Putamen (tissue), 1 donor: ENCODE measurements around the gene SMIM10L2A.
A peak's percentile ranks its signal among the peaks of the same experiment; 100 is the strongest.
"Not testable (repeated sequence)": the region's sequence is repeated elsewhere in the genome, so short reads cannot be mapped to it uniquely, and the experiment has no call there.

Experiments used
- DNase-seq: peaks from one replicate; pipeline ENCODE4 v3.0.0-alpha.2; 2016; ENCODE audit warnings: low spot score

The SMIM10L2A gene

GRCh38 chrX:135421932-135422809, at the start of gene SMIM10L2A:
SMIM10L2A (plus strand) TSS chrX:135421944; CDS start chrX:135422132, 188 bp downstream.
- no peak for DNase-seq

- DNase-seq: no peak
These were observed 48.4 kb upstream of the SMIM10L2A start for GRCh38 chrX:135373357-135373756.

GRCh38 chrX:135382260-135382659, 39.5 kb upstream of the SMIM10L2A start:
- DNase-seq: no peak

DNA sequence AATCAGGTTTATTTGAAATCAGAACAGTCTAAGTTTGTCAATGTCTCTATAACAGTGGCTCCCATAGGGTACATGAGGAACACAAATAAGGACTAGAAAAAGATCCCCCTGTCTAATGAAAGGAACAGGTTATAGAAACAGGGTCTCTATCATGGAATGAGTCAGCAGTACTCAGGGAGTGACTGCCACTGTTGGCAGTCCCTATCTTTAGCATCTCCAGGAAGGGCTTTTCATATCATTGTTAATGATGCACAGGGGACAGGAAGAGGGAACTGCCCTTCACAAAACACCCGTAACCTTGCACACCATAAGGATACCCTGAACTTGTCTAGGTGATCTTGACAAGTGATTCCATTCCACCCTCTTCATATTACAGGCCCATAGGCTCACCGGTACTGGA, 38.5 kb upstream of the SMIM10L2A start:
- no peak for DNase-seq

GRCh38 chrX:135384161-135384836, 37.4 kb upstream of the SMIM10L2A start:
- DNase-seq: no peak

- DNase-seq: no peak
These were observed 32.9 kb upstream of the SMIM10L2A start for GRCh38 chrX:135388841-135389240.

- DNase-seq: no peak
These were observed 32.5 kb upstream of the SMIM10L2A start for GRCh38 chrX:135389243-135389642.

DNA sequence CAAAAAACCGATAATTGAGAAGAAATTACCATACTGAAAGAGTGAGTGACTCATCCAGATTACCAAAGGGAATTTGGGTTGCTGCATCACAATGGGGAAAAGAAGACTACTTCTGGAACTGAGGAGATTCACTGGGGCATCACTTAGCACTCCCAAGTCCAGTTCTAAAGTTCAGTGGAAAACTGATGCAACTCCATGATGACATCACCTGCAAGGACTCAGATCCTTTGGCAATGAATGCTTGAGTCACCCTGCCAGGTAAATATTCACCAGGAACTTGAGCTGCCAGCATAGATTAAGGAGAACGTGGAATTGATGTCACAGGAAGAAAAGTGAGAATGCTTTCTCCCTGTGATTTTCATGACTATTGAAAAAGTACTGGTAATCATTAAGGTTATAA, 32.0 kb upstream of the SMIM10L2A start:
- no peak for DNase-seq

- DNase-seq: no peak
These were observed 30.0 kb upstream of the SMIM10L2A start for GRCh38 chrX:135391734-135392133.

DNA sequence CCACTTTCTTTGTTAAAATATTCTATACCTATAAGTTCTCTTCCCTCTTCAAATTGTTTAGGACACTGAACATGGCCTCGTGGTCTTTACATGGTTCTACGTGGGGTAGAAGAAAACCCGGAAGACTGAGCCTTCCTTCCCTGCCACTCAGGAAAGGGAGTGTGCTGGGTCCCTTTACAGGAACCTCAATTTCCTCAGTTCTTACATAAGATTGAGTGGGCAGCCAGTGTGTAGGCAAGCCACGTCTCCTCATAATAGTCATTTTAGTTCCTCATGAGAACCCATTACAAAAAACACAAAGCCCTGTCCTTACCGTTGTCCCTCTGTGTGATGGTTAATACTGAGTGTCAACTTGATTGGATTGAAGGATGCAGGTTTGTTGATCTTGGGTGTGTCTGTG, 28.7 kb upstream of the SMIM10L2A start:
- DNase-seq: peak; percentile 3

DNA sequence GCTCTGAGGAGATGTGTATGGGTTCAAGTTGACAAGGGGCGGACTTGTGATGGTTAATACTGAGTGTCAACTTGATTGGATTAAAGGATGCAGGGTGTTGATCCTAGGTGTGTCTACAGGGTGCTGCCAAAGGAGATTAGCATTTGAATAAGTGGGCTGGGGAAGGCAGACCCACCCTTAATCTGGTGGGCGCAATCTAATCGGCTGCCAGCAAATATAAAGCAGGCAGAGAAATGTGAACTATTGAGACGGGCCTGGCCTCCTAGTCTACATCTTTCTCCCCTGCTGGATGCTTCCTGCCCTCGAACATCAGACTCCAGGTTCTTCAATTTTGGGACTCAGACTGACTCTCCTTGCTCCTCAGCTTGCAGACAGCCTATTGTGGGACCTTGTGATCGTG, 26.7 kb upstream of the SMIM10L2A start:
- DNase-seq: no peak

DNA sequence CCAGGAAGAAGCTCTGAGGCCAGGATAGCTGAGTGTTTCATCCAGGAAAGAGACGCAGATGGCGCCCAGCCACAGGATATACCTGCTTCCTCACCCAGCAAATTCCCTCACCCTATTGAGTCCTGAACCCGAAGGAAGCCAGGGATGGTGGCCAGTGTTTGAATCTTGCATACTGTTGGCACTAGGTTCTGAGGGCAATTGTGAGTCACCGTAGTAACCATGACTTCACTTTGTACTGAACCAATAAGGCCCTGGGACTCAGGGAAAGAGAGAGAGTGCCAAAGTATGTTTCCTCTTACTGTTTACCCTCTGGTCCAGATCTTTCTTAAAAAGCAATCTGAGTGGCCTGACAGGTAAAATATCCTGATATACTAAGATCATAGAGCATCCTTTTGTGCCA, 25.6 kb upstream of the SMIM10L2A start:
- DNase-seq: no peak

DNA sequence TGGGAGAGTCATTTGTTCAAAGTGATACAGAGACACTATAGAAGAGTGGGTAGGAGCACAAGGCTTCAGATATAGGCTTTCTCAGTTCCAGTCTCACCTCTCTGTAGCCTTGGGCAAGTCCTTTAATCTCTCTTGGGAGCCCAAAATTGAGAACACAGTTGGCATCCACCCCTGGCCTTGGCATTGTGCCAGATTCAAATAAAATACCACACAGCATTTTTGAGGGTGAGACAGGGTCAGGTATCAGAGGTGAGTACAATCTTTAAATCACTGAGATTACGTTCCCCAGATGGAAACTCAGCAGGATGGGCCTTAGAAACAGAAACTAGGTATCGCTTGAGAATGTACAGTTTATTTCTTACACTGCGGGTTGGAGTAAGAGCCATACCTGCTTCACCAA, 25.2 kb upstream of the SMIM10L2A start:
- no peak for DNase-seq

- DNase-seq: no peak
These were observed 24.1 kb upstream of the SMIM10L2A start for GRCh38 chrX:135397652-135398051.

DNA sequence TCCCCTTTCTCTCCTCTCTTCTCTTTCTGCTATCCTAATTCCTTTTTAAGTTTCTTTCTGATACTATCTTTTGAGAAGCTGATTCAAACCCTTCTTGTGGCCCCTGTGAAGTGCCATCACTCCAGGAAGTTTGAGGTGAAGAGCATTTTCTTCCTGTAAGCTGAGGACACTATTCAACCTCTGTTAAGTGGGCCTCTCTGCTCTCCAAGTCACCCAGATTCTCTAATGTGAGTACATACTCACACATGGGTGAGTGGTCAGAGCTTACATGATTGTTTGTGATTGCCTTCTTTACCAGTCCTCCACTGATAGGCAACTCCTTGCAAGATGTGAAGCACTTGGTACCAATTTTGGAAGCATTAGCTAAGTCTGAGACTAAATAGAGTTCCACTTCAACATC, 18.4 kb upstream of the SMIM10L2A start:
- no peak for DNase-seq

DNA sequence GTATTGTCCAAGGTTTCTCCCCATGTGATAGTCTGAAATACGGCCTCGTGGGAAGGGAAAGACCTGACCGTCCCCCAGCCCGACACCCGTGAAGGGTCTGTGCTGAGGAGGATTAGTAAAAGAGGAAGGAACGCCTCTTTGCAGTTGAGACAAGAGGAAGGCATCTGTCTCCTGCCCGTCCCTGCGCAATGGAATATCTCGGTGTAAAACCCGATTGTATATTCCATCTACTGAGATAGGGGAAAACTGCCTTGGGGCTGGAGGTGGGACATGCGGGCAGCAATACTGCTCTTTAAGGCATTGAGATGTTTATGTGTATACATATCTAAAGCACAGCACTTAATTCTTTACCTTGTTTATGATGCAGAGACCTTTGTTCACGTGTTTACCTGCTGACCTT, 15.3 kb upstream of the SMIM10L2A start:
- DNase-seq: not testable (repeated sequence)

GRCh38 chrX:135408794-135409193, 12.9 kb upstream of the SMIM10L2A start:
- DNase-seq: no peak

DNA sequence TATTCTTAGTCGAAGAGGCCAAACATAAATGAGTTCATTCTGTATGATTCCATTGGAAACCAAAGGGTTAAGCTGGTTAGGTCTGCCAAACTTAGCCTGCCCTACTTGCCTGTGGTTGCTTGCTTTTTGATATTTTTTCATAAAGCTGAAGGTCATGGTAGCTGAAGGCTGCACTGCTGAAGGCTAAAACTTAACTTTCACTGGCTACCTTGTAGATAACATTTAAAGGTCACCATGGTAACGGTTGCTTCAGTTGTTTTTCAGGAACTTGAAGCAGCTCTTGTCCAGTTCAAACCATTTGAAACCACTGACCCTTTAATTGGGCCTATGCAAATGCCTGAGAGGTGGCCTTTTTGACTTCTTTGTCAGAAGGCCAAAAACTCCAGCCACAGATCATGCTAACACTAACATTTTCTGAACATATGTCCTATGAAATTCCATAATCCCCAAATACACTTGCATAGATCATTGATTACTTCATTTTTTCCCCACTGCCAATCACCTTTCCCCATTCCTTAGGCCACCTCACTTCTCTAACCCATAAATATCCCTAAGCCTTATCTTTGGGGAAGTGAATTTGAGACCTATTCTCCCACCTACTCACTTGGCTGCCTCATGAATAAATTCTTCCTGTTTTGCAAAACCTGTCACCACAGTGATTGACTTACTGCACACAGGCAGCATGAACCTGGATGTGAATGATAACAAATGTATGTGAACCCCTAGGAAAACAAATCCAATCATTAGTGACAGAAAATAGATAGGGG, 10.7 kb upstream of the SMIM10L2A start:
- no peak for DNase-seq

DNA sequence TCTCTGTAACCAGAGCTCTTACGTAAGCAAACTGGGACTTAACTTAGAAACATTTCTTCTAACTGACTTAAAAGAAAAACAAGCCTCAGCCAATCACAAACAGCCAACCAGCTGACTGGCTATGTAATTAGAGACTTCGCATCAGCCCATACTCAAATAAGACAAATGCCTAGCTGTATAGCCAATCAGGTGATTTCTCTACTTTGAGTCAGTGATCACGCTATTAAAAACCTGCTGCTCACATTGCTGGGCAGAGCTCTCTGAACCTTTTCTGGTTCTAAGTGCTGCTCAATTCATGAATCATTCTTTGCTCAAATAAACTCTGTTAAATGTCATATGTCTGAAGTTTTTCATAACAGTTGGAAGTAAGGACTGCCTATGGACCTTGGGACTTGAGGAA, 9.9 kb upstream of the SMIM10L2A start:
- DNase-seq: no peak

- no peak for DNase-seq
These were observed 5.2 kb upstream of the SMIM10L2A start for GRCh38 chrX:135416546-135416945.

DNA sequence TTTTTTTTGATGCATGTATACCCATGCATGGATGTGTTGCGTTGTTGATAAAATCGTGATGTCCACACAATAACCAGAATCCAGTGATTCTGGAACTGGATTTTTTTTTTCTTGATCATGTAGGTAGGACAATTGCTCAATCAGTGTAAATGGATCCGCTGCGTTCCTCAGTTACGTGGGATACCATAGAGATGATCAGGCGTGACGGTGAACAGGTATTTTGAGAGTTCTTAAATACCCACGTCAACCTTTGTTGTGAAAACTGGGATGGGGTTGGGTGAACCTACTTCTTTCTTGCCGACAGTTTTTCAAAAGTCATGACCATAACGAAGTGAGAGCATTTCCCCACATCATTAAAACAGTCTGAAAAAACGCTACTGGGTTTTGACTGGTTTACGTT, 913 bp upstream of the SMIM10L2A start:
- DNase-seq: no peak

- peak; percentile 87 for DNase-seq
These were observed 210 bp upstream of the SMIM10L2A start for GRCh38 chrX:135421537-135421931.

DNA sequence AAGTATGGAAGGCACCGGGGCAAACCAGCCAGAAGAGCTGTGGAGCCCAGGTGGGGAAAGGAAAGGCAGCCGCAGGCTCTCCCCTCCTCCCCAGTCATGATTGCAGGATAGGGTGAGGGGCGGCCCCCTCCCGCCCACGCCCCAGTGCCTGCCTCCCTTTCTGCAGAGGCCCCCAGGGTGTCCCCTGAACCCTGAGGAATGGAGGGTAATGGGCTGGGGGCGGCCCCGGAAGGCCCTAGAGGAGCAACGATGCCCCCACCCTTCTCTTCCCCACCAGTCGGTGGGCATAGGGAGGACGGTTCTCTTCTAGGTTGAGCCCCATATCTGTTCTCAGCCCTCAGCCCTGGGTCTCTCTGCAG, 1.0 kb downstream of the SMIM10L2A start:
- DNase-seq: not testable (repeated sequence)
